GM19468 (cell line): ENCODE data around the gene BICD1.
"Not testable (repeated sequence)": the region's sequence is repeated elsewhere in the genome, so short reads cannot be mapped to it uniquely, and the experiment has no call there.

Experiments
- ATAC-seq: cut with Tn5 transposase; IDR thresholded peaks from one replicate; pipeline ENCODE4 v1.9.1; 2021; ENCODE audit warnings: mild to moderate bottlenecking, moderate library complexity, moderate number of reproducible peaks; ENCODE audit not compliant: unreplicated experiment; ENCODE audit errors: extremely low read depth

The BICD1 gene

GRCh38 chr12:32272465-32272864 lies 165.8 kb downstream of the BICD1 start:
- no peak for ATAC-seq

DNA sequence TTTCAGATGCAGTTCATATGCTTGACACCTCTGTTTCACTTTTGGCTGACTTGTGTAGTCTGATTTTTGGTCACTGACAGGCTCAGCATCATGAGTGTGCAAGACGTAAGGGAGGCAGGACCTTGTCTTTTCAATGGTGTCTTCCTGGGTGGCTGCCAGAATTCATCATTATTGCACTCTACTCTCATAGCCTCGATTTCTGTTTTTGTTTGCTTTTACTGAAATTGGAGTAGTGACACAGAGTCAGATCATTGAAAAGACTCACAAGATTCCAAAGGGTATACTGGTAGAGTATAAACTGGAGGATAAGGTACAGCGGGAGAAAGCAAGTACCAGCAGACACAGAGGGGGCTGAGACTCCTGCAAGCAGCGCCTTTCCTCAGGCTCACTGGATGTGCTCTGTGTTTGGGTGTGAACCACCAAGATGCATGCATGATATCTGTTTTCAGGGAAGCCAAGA lies 166.4 kb downstream of the BICD1 start:
- ATAC-seq = peak; percentile 29

DNA sequence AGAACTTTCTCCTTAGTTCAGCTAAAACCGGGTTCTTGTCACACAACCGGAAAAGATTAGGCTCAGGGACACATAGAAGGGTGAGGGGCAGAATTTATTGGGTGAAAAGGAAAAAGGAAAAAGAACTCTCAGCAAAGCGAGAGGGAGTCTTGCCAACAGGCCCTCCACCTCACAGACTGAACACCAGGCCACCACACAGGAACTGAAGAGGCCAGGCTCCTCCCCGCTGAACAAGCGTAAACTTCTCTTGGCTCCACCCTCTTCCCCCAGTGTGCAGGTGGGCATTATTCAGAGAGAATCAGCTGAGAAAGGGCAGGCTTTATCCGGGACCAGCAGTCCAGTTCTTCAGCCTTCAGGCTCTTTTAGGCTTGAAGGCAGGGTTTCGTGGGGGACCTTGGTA lies 167.1 kb downstream of the BICD1 start:
- ATAC-seq = no peak

DNA sequence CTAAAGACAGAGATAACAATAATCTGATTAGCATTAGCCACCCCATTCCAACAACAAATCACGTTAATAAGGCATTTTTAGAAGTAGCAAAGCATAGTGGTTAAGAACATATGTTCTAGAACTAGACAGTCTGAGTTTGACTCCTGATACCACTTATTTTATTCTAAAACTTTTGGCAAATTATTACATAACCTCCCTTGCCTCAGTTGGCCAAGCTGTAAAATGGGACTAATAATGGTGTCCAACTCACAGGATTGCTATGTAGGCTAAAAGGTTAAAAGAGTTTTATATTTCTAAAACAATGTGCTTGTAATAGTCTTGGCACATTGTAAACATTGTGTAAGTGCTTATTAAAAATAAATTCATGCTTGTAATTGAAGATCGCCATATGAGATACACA lies 168.0 kb downstream of the BICD1 start:
- ATAC-seq = no peak

DNA sequence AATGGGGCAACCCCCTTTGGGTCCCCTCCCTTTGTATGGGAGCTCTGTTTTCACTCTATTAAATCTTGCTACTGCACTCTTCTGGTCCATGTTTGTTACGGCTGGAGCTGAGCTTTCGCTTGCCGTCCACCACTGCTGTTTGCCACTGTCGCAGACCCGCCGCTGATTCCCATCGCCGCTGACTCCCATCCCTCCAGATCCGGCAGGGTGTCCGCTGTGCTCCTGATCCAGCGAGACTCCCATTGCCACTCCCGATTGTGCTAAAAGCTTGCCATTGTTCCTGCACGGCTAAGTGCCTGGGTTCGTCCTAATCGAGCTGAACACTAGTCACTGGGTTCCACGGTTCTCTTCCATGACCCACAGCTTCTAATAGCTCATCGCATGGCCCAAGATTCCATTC lies 168.9 kb downstream of the BICD1 start:
- ATAC-seq = not testable (repeated sequence)

DNA sequence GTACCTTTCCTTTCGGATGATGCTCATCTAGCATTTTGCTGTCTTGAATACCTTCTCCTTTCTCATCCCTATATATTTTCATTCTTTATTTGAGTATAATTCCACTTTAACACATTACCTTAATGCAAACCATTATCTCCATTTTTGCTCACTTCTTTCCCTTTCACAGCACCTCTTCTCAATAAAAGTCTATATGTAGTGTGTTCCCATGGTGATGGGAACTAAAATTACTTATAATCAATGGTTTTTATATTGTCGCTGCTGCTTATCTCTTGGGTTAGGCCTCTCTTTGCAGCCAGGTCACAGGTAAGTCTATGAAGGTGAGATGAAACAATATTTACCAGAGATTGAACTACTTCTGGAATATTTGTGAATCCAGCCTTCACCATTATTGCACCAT lies 171.1 kb downstream of the BICD1 start:
- ATAC-seq = no peak

DNA sequence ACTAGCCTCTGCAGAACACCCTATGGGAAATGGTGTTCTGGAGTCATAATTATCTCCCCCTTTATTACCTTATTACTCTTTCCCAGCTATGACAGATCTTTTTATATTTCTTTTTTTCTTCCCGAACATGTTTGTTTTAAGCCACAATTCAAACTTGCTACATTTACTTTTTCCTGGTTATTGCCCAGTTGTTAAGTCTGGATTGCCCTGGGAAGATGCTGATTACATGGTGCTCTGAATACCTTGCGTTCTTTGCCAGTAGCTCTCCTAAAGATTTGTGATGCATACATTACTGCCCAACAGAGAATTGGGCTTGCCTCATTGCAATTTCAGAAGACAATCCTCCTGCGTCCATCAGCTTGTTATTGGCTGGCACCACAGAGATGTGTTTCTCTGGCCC lies 174.5 kb downstream of the BICD1 start:
- no peak for ATAC-seq

DNA sequence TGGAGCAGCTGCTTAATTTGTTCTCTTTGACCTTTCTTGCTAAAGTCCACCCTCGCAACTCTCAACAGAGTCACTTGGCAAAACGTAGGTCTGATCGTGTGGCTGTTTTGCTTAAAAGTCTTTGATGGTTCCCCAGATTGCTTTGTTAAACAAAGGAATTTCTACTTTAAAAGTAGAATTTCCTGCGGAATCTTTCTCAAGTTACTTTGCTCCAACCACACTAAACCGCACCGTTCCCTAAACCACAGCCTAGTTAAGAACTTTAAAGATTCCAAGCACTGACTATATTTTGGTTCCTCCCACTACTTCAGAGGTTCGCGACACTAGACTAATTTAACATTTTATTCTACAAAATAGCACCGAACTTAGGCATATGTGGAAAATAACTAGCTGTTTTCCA lies 177.9 kb downstream of the BICD1 start:
- ATAC-seq = no peak

DNA sequence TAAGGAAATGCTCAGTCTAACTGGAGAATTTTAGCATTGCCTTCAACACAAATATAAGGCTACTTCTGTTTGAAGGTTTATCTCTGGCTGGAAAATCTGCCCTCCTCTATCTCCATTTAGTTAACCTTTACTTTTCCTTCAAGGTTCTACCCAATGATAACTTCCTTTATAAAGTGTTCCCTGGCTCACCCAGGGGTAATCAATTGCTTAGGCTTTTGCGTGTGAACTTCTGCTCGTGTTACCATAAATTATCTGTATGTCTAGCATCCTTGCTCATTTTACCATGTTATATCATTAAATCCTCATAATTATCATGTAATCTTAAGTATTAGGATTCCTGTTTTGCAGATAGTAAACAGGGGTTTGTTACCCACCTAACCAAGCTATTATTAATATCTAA lies 178.4 kb downstream of the BICD1 start:
- ATAC-seq = no peak

GRCh38 chr12:32285489-32285888 lies 178.8 kb downstream of the BICD1 start:
- ATAC-seq = no peak

DNA sequence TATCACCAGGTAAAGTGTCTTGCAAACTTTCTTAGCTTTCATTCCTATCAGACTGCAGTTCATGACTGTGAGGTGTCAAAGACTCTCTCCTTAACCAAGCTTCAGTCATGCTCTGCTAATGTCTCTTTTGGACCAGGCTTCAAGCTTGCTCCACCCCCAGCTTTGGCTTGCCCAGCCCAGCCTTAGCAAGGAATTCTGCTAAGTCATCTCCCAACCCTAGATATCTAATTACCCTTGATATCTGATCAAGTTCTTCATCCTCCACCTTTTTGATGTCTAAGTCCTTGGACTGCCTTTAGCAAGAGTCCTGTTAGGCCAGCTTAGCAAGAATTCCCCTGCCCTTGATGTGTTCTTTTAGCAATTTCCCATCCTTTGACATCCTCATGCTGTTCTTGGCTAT lies 183.8 kb downstream of the BICD1 start:
- no peak for ATAC-seq

GRCh38 chr12:32292151-32292550 lies 185.5 kb downstream of the BICD1 start:
- no peak for ATAC-seq

- ATAC-seq = no peak
Observed at GRCh38 chr12:32293808-32294419, 187.3 kb downstream of the BICD1 start.

GRCh38 chr12:32296567-32296966 lies 189.9 kb downstream of the BICD1 start:
- no peak for ATAC-seq

DNA sequence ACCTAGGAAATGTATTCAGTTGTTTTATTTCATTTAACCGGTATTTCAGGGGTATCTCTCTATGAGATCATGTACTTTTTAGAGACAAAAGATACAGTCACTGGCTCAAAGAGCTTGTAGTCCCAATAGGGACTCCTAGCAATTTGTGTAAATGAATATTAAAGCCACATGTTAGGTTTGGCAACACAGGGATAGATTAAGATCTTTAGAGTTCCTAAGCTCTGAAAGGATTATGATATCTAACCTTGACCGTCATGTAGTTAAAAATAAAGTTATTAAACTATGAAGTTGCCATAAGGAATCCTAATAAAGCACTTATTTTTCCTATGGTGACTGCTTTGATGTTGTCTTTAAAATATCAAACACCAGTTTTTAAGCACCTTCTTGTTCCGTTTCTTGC lies 192.3 kb downstream of the BICD1 start:
- ATAC-seq = no peak

DNA sequence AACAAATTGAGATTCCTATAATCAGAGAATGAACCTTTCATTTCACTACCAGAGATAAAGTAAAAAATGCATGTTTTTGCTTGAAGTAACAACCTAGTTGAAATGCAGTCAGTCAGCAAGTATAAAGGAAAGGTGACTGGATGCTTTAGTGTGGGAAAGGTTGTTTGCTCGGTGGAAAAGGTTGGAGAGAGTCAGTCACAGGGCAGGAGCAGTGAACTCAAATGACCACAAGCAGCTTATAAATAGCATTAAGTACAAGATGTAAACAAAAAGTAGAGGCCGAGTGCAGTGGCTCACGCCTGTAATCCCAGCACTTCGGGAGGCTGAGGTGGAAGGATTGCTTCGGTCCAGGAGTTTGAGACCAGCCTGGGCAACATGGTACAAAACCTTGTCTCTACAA lies 194.6 kb downstream of the BICD1 start:
- no peak for ATAC-seq

DNA sequence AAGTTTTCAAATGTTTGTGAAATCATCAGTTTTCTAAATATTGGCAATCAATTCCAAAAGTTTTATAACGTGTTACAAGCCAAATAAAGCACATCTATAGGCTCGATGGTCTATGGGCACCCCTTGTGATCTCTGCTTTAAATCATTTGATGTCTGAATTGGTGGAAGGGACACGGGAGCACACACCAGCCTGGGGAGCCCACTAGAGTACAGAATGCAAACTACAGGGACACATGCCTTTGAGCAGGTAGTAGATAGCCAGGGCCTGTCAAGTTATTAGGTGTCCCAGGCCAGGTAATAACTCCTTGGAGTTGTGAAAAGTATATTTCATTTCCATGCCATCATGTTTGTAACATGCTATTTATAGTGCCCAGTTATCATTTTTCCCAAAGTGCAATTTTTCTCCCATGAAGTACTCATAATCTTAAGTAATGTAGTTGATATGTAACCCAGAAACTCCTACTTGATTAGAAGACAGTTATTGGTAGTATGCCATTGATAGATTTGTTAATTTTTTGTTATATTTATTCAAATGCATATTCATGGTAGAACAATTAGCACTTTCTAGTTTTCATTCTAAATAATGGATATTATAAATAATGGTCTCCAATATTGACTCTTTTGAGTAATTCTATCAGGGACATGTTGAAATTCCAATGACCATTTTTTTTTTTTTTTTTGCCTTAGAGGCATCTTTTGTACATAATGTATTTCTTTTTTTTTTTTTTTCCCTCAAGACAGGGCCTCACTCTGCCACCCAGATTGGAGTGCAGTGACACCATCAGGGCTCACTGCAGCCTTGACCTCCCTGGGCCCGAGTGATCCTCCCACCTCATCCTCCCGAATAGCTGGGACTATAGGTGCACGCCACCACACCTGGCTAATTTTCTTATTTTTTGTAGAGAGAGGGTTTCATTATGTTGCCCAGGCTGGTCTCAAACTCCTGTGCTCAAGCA lies 195.8 kb downstream of the BICD1 start:
- ATAC-seq = no peak

DNA sequence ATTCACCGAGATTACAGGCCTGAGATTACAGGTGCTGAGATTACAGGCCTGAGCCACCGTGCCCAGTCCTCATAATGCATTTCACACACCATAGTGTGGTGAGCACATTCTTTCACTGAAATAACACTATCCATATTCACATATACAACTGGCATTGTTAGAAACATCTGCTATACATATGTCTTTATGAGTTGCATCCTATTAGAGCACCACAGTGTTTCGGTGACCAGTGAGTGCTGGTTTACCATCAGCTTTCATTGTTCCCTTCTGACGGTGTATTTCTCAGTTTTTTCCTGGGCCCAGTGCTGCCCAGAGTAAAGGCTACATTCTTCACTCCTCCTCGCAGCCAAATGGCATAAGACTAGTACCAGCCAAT lies 196.5 kb downstream of the BICD1 start:
- ATAC-seq = no peak

DNA sequence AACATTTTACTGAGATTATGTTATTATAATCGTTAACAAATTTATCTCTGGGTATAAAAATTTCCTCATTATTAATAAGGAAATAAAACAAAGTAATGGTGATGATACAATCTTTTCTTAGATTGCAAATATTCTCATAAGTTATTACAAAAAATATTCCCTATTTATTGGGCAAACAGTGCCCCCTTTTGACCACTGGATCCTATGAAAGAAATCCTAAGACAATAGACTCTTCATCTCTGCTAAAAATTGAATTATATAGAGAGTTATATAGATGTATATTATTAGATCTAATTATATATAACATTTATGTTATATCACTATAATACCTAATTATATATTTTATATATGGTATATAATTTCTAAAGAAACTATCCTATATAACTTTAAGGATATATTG lies 198.5 kb downstream of the BICD1 start:
- ATAC-seq = no peak

GRCh38 chr12:32307326-32307725 lies 200.7 kb downstream of the BICD1 start:
- ATAC-seq = no peak

GRCh38 chr12:32309811-32310736 lies 203.4 kb downstream of the BICD1 start:
- ATAC-seq = no peak
